HCT116 (cell line): ENCODE measurements around the gene NARS2. TPM values are rescaled to one million over a fixed set of nuclear protein-coding genes. Genes with fewer than 3 reads are reported as not detected.

ENCODE experiments used
- ATAC-seq: fragments of 200-7000 bp; cut with Tn5 transposase; 2 replicates; pipeline ENCODE4 v1.9.1; 2020; ENCODE audit warnings: mild to moderate bottlenecking, moderate library complexity
- BruUV-seq: library from RNA; stranded (reverse); fragments of 400-500 nt; replicated peaks from 2 replicates; lab custom pipeline; 2021; lab: Mats Ljungman, UMichigan
- CTCF ChIA-PET: fragments of 300-600 bp; sonication (Branson Sonifier 250); formaldehyde crosslinking; loops from one replicate; lab custom pipeline; 2021; ENCODE audit warnings: antibody characterized with exemption; lab: Charles Lee
- POLR2A ChIA-PET: fragments of 300-600, 350-600 bp; sonication (Branson Sonifier 250); formaldehyde crosslinking; loops from one replicate; lab custom pipeline; 2021; ENCODE audit warnings: antibody characterized with exemption; lab: Charles Lee
- RAD21 ChIA-PET, 2 experiments: fragments of 300-600 bp; sonication (Branson Sonifier 250); formaldehyde crosslinking; loops; one replicate each; lab custom pipeline; 2023; ENCODE audit warnings: low total read pairs in 2 of 2; ENCODE audit not compliant: uncharacterized antibody in 2 of 2, unreplicated experiment in 2 of 2, low non-redundant PET in 1 of 2; lab: Charles Lee
- DNase-seq: peaks from one replicate; pipeline ENCODE4 v3.0.0-alpha.2; 2010; ENCODE audit warnings: low read depth, low spot score
- H2AFZ ChIP-seq: fragments of 200-600 bp; shearing (Covaris generic), sonication (generic); 2 replicates; pipeline ENCODE4 v1.6.1; 2017; ENCODE audit warnings: low read depth, mixed run types, mixed read lengths, antibody characterized with exemption, low read length; ENCODE audit not compliant: poor library complexity, severe bottlenecking
- H3K27ac ChIP-seq: 2 replicates; pipeline ENCODE4 v1.5.1; 2012; ENCODE audit warnings: low read depth, low read length
- H3K27me3 ChIP-seq: fragments of 200-600 bp; sonication (generic); 2 replicates; pipeline ENCODE4 v1.6.1; 2016; ENCODE audit warnings: mixed run types, low read length, mixed read lengths; ENCODE audit not compliant: insufficient read depth
- H3K36me3 ChIP-seq, 2 experiments: fragments of 200-500 bp in 1 of 2; fragments of 200-600 bp in 1 of 2; sonication (Bioruptor generic) in 1 of 2; sonication (generic) in 1 of 2; 2 replicates each; pipeline versions ENCODE4 v1.5.1 to v1.6.1; 2014 to 2016; ENCODE audit warnings: low read length in 2 of 2, inconsistent platforms in 1 of 2, mixed read lengths in 1 of 2, mixed run types in 1 of 2; ENCODE audit not compliant: insufficient read depth in 2 of 2, control insufficient read depth in 1 of 2
- H3K4me1 ChIP-seq, 2 experiments: fragments of 200-600 bp in 1 of 2; sonication (generic) in 1 of 2; 2 replicates each; pipeline versions ENCODE4 v1.5.1 to v1.6.1; 2012 to 2017; ENCODE audit warnings: low read length in 2 of 2, inconsistent platforms in 1 of 2, mild to moderate bottlenecking in 1 of 2, mixed read lengths in 1 of 2, mixed run types in 1 of 2, moderate library complexity in 1 of 2; ENCODE audit not compliant: insufficient read depth in 2 of 2, control insufficient read depth in 1 of 2
- H3K4me2 ChIP-seq: fragments of 200-600 bp; sonication (generic); 2 replicates; pipeline ENCODE4 v1.6.1; 2017; ENCODE audit warnings: mixed run types, low read length, mixed read lengths
- H3K4me3 ChIP-seq, 2 experiments: fragments of 200-600 bp in 1 of 2; sonication (generic) in 1 of 2; replicated peaks in 1 of 2; 2 replicates each; pipeline ENCODE4 v1.5.1; 2011 to 2016; ENCODE audit warnings: low read length in 2 of 2, control low read depth in 1 of 2, low read depth in 1 of 2, mild to moderate bottlenecking in 1 of 2, mixed read lengths in 1 of 2, mixed run types in 1 of 2
- H3K79me2 ChIP-seq: fragments of 200-600 bp; sonication (generic); 2 replicates; pipeline ENCODE4 v1.6.1; 2017; ENCODE audit warnings: mild to moderate bottlenecking, mixed run types, low read length, moderate library complexity, mixed read lengths; ENCODE audit not compliant: insufficient read depth
- H3K9ac ChIP-seq: fragments of 200-600 bp; sonication (generic); 2 replicates; pipeline ENCODE4 v1.6.1; 2016; ENCODE audit warnings: low read length, mixed read lengths
- H3K9me2 ChIP-seq: fragments of 200-600 bp; sonication (generic), shearing (Covaris generic); 2 replicates; pipeline ENCODE4 v1.6.1; 2017; ENCODE audit warnings: mixed run types, mild to moderate bottlenecking, moderate library complexity; ENCODE audit not compliant: insufficient read depth
- H3K9me3 ChIP-seq, 2 experiments: fragments of 200-500 bp in 1 of 2; fragments of 200-600 bp in 1 of 2; sonication (Bioruptor generic) in 1 of 2; sonication (generic) in 1 of 2; 2 replicates each; pipeline ENCODE4 v1.6.1; 2014 to 2017; ENCODE audit warnings: low read length in 2 of 2, mixed read lengths in 2 of 2, inconsistent platforms in 1 of 2, low read depth in 1 of 2, mild to moderate bottlenecking in 1 of 2, mixed run types in 1 of 2, moderate library complexity in 1 of 2; ENCODE audit not compliant: control insufficient read depth in 1 of 2, insufficient read depth in 1 of 2
- H4K20me1 ChIP-seq: fragments of 200-600 bp; sonication (generic), shearing (Covaris generic); 2 replicates; pipeline ENCODE4 v1.6.1; 2017; ENCODE audit warnings: mixed run types, mild to moderate bottlenecking, moderate library complexity; ENCODE audit not compliant: insufficient read depth
- CBX3 ChIP-seq: IDR thresholded peaks from 2 replicates; pipeline ENCODE4 v1.6.1; 2012; ENCODE audit warnings: low read depth
- MAX ChIP-seq: IDR thresholded peaks from 2 replicates; pipeline ENCODE4 v1.6.1; 2012
- POLR2A ChIP-seq: IDR thresholded peaks from 2 replicates; pipeline ENCODE4 v1.7.0; 2011; ENCODE audit warnings: borderline replicate concordance; ENCODE audit not compliant: insufficient read depth, insufficient read length; ENCODE audit errors: extremely low read depth
- SP1 ChIP-seq: IDR thresholded peaks from 2 replicates; pipeline ENCODE4 v1.6.1; 2012; ENCODE audit warnings: low read depth
- intact Hi-C: fragments of 100-400 bp; cut with micrococcal nuclease; formaldehyde crosslinking; loops from 2 replicates; pipeline ENCODE4 v1.10.0; 2022
- total RNA-seq: library from RNA; stranded (reverse); gene quantifications from one replicate; pipeline ENCODE4 v1.2.1, GENCODE V29; 2021; ENCODE audit not compliant: unreplicated experiment
- TF ChIP-seq, protein P1 (sequence below): IDR thresholded peaks from 2 replicates; pipeline ENCODE4 v1.6.1; 2012; ENCODE audit warnings: low read depth

Gene NARS2
- total RNA-seq, 1 experiment from 2014 or later, result 26.0 TPM

GRCh38 chr11:78472905-78473304, 101.8 kb downstream of the NARS2 start:
- ChIA-PET CTCF (no interaction called here), RAD21 (no interaction called here), POLR2A (no interaction called here)
- no peaks in the 10 kb centered on the region; a peak in 1 of 4 replicates for H3K36me3 ChIP-seq
- H3K9me3 ChIP-seq, result no peaks in the 10 kb centered on the region
- no peaks in the 10 kb centered on the region for H3K4me1 ChIP-seq
- H3K27ac ChIP-seq, result no peak overlapping the region
- intact Hi-C loops, result no loop called here
- ATAC-seq (no peak), DNase-seq (no peak)
- H3K4me3 ChIP-seq, result no peak overlapping the region
- no peaks in the 10 kb centered on the region for H3K9me2 ChIP-seq
- no peak overlapping the region for H3K9ac ChIP-seq
- no peak overlapping the region for H3K4me2 ChIP-seq
- no peak overlapping the region for H2AFZ ChIP-seq
- TF ChIP-seq SP1 (no peak), POLR2A (no peak)
- no peaks in the 10 kb centered on the region for H3K27me3 ChIP-seq
- H4K20me1 ChIP-seq, result no peaks in the 10 kb centered on the region
- no peaks in the 10 kb centered on the region for H3K79me2 ChIP-seq
- no TSS peak for BruUV-seq

DNA sequence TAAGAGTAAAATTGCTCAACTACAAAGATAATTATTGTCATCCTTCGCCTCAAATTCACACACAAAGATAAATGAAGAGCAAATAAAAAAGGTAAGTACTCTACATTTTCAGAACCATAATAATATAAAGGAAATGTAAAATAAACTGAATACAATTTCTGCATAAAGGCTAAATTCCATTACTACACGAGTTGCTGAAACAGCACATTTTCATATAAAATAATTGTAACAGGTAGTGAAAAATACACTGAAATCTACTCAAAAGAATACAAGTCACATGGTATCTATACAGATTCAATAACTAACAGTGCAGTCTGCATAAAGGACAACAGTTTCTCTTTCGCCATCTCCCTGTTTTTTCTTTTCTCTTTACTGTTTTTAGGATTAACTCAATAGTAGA, 102.3 kb downstream of the NARS2 start:
- Histone ChIP-seq H3K4me3 (no peak overlapping the region), H3K36me3 (no peaks in the 10 kb centered on the region; a peak in 1 of 4 replicates), H2AFZ (no peak overlapping the region), H4K20me1 (no peaks in the 10 kb centered on the region), H3K27ac (no peak overlapping the region), H3K9ac (no peak overlapping the region), H3K79me2 (no peaks in the 10 kb centered on the region), H3K4me2 (no peak overlapping the region), H3K4me1 (no peaks in the 10 kb centered on the region), H3K9me3 (no peaks in the 10 kb centered on the region), H3K9me2 (no peaks in the 10 kb centered on the region), H3K27me3 (no peaks in the 10 kb centered on the region)
- TF ChIP-seq, protein P1, sequence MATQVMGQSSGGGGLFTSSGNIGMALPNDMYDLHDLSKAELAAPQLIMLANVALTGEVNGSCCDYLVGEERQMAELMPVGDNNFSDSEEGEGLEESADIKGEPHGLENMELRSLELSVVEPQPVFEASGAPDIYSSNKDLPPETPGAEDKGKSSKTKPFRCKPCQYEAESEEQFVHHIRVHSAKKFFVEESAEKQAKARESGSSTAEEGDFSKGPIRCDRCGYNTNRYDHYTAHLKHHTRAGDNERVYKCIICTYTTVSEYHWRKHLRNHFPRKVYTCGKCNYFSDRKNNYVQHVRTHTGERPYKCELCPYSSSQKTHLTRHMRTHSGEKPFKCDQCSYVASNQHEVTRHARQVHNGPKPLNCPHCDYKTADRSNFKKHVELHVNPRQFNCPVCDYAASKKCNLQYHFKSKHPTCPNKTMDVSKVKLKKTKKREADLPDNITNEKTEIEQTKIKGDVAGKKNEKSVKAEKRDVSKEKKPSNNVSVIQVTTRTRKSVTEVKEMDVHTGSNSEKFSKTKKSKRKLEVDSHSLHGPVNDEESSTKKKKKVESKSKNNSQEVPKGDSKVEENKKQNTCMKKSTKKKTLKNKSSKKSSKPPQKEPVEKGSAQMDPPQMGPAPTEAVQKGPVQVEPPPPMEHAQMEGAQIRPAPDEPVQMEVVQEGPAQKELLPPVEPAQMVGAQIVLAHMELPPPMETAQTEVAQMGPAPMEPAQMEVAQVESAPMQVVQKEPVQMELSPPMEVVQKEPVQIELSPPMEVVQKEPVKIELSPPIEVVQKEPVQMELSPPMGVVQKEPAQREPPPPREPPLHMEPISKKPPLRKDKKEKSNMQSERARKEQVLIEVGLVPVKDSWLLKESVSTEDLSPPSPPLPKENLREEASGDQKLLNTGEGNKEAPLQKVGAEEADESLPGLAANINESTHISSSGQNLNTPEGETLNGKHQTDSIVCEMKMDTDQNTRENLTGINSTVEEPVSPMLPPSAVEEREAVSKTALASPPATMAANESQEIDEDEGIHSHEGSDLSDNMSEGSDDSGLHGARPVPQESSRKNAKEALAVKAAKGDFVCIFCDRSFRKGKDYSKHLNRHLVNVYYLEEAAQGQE, result no peak
- TF ChIP-seq CBX3 (no peak), MAX (no peak)
- RAD21 ChIA-PET, result no interaction called here
- DNase-seq, result no peak
- no peak for ATAC-seq
- CTCF ChIA-PET, result no interaction called here
- POLR2A ChIA-PET, result no interaction called here
- BruUV-seq, result no TSS peak
- intact Hi-C loops, result no loop called here
